ENCODE data around the gene GGTLC2.

GGTLC2 gene

DNA sequence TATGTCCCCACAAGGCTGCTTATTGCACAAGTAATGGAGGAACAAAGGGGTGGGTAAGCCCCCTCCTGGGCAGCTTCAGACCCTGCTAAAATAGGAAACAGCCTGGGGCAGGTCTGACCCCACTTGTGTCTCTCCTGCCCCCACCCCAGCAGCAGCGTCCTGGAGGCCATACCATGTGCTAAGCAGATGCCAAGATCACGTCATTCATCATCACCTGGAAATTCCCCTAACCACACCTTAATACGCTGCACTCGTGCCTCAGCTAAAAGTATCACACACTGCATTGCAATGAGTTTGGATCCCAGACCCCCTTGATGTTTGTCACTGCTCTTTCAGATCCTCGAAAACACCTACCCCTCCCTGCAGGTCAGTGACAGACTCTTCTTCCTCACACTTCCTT is 27.8 kb upstream of the GGTLC2 start:
- no peak overlapping the region for H2AFZ ChIP-seq (ENCODE audit: low read length)
- no peak overlapping the region for H3K4me3 ChIP-seq (ENCODE audit: low read depth, low read length, poor library complexity, severe bottlenecking)
- peaks cover 9% of the 10 kb centered on the region for H3K4me1 ChIP-seq (ENCODE audit: insufficient read depth, low read length, severe bottlenecking)
- H3K9ac ChIP-seq (ENCODE audit: low read length), result no peak overlapping the region
- H4K20me1 ChIP-seq (ENCODE audit: insufficient read depth, low read length), result no peaks in the 10 kb centered on the region
- no peaks in the 10 kb centered on the region for H3K79me2 ChIP-seq (ENCODE audit: insufficient read depth, low read length)
- H3K27ac ChIP-seq (ENCODE audit: low read depth, low read length, poor library complexity, severe bottlenecking), result no peak overlapping the region
- no peaks in the 10 kb centered on the region for H3K36me3 ChIP-seq (ENCODE audit: insufficient read depth, low read length)
- no peak overlapping the region; the same call in 1 of the 2 replicates for H3K4me2 ChIP-seq (ENCODE audit: low read length)
- H3F3A ChIP-seq (ENCODE audit: insufficient read depth, low read length), result no peaks in the 10 kb centered on the region
- 0 out of 2 replicates have a peak, but pooled peaks cover 2% of the 10 kb centered on the region for H3K27me3 ChIP-seq (ENCODE audit: insufficient read depth, low read length)
- no peaks in the 10 kb centered on the region for H3K9me3 ChIP-seq (ENCODE audit: low read length)
- H3K9me2 ChIP-seq (ENCODE audit: low read depth, low read length), result no peaks in the 10 kb centered on the region
- TF ChIP-seq, protein P1, sequence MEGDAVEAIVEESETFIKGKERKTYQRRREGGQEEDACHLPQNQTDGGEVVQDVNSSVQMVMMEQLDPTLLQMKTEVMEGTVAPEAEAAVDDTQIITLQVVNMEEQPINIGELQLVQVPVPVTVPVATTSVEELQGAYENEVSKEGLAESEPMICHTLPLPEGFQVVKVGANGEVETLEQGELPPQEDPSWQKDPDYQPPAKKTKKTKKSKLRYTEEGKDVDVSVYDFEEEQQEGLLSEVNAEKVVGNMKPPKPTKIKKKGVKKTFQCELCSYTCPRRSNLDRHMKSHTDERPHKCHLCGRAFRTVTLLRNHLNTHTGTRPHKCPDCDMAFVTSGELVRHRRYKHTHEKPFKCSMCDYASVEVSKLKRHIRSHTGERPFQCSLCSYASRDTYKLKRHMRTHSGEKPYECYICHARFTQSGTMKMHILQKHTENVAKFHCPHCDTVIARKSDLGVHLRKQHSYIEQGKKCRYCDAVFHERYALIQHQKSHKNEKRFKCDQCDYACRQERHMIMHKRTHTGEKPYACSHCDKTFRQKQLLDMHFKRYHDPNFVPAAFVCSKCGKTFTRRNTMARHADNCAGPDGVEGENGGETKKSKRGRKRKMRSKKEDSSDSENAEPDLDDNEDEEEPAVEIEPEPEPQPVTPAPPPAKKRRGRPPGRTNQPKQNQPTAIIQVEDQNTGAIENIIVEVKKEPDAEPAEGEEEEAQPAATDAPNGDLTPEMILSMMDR (IDR thresholded peaks at IDR 0.05; ENCODE audit: low read length), result no peak
- no peak for TF ChIP-seq EZH2 (IDR thresholded peaks at IDR 0.05; ENCODE audit: borderline replicate concordance, low read length)

- Histone ChIP-seq H3K4me1 (ENCODE audit: insufficient read depth, low read length, severe bottlenecking) (peaks cover 9% of the 10 kb centered on the region), H3K9ac (ENCODE audit: low read length) (no peak overlapping the region), H3K4me3 (ENCODE audit: low read depth, low read length, poor library complexity, severe bottlenecking) (no peak overlapping the region), H3K36me3 (ENCODE audit: insufficient read depth, low read length) (no peaks in the 10 kb centered on the region), H3K9me3 (ENCODE audit: low read length) (no peaks in the 10 kb centered on the region), H3K4me2 (ENCODE audit: low read length) (no peak overlapping the region), H3K79me2 (ENCODE audit: insufficient read depth, low read length) (no peaks in the 10 kb centered on the region), H3F3A (ENCODE audit: insufficient read depth, low read length) (no peaks in the 10 kb centered on the region), H3K27ac (ENCODE audit: low read depth, low read length, poor library complexity, severe bottlenecking) (no peak overlapping the region), H2AFZ (ENCODE audit: low read length) (no peak overlapping the region), H3K9me2 (ENCODE audit: low read depth, low read length) (no peaks in the 10 kb centered on the region), H3K27me3 (ENCODE audit: insufficient read depth, low read length) (0 out of 2 replicates have a peak, but pooled peaks cover 2% of the 10 kb centered on the region), H4K20me1 (ENCODE audit: insufficient read depth, low read length) (no peaks in the 10 kb centered on the region)
- no peak for TF ChIP-seq EZH2 (IDR thresholded peaks at IDR 0.05; ENCODE audit: borderline replicate concordance, low read length)
- TF ChIP-seq, protein P1 (IDR thresholded peaks at IDR 0.05; ENCODE audit: low read length), result no peak
These were observed 26.0 kb upstream of the GGTLC2 start for GRCh38 chr22:22618448-22618847.

DNA sequence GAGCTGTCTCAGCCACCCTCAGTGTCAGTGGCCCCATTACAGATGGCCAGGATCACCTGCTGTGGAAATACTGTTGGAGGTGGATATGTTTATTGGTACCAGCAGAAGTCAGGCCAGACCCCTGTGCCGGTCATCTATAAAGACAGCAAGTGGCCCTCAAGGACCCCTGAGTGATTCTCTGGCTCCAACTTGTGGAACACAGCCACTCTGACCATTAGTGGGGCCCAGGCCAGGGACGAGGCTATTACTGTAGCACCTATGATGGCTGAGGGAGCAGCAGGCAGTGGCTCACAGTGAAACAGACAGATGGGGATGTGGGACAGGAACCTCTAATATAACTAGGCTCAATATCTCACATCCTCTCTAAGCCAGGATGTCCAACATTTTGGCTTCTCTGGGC is 25.5 kb upstream of the GGTLC2 start:
- Histone ChIP-seq H3K9me3 (ENCODE audit: low read length) (no peaks in the 10 kb centered on the region), H2AFZ (ENCODE audit: low read length) (no peak overlapping the region), H3K4me3 (ENCODE audit: low read depth, low read length, poor library complexity, severe bottlenecking) (no peak overlapping the region), H3K4me1 (ENCODE audit: insufficient read depth, low read length, severe bottlenecking) (peaks cover 9% of the 10 kb centered on the region), H3K27me3 (ENCODE audit: insufficient read depth, low read length) (0 out of 2 replicates have a peak, but pooled peaks cover 2% of the 10 kb centered on the region), H3K9me2 (ENCODE audit: low read depth, low read length) (no peaks in the 10 kb centered on the region), H3F3A (ENCODE audit: insufficient read depth, low read length) (no peaks in the 10 kb centered on the region), H3K9ac (ENCODE audit: low read length) (no peak overlapping the region), H4K20me1 (ENCODE audit: insufficient read depth, low read length) (no peaks in the 10 kb centered on the region), H3K27ac (ENCODE audit: low read depth, low read length, poor library complexity, severe bottlenecking) (no peak overlapping the region), H3K4me2 (ENCODE audit: low read length) (no peak overlapping the region), H3K79me2 (ENCODE audit: insufficient read depth, low read length) (no peaks in the 10 kb centered on the region), H3K36me3 (ENCODE audit: insufficient read depth, low read length) (no peaks in the 10 kb centered on the region)
- TF ChIP-seq EZH2 (IDR thresholded peaks at IDR 0.05; ENCODE audit: borderline replicate concordance, low read length), result no peak
- TF ChIP-seq, protein P1 (IDR thresholded peaks at IDR 0.05; ENCODE audit: low read length), result no peak
